Osteoblast (primary cell): ENCODE data around the gene LMF2. TPM values are rescaled to one million over a fixed set of nuclear protein-coding genes. Genes with fewer than 3 reads are reported as not detected.

Experiments used
- DNase-seq: peaks from one replicate; pipeline ENCODE4 v3.0.0; 2011; ENCODE audit warnings: low spot score, mixed read lengths; ENCODE audit not compliant: insufficient read length; ENCODE audit errors: missing footprints
- H2AFZ ChIP-seq: 2 replicates; pipeline ENCODE4 v1.6.0; 2011; ENCODE audit warnings: mild to moderate bottlenecking, low read length
- H3K27ac ChIP-seq: 2 replicates; pipeline ENCODE4 v1.5.1; 2011; ENCODE audit warnings: mild to moderate bottlenecking, low read depth, low read length, moderate library complexity
- H3K27me3 ChIP-seq: 2 replicates; pipeline ENCODE4 v1.6.0; 2012; ENCODE audit warnings: mild to moderate bottlenecking, control low read depth, inconsistent platforms, low read length, moderate library complexity; ENCODE audit not compliant: insufficient read depth
- H3K36me3 ChIP-seq: 2 replicates; pipeline ENCODE4 v1.5.1; 2011; ENCODE audit warnings: mild to moderate bottlenecking, low read length, control low read depth, moderate library complexity; ENCODE audit not compliant: insufficient read depth
- H3K4me1 ChIP-seq: 2 replicates; pipeline ENCODE4 v1.5.1; 2011; ENCODE audit warnings: mild to moderate bottlenecking, low read length, control low read depth, moderate library complexity; ENCODE audit not compliant: insufficient read depth
- H3K4me2 ChIP-seq: 2 replicates; pipeline ENCODE4 v1.6.0; 2011; ENCODE audit warnings: mild to moderate bottlenecking, low read length; ENCODE audit not compliant: insufficient read depth
- H3K4me3 ChIP-seq: fragments of 200-600 bp; sonication (generic); 3 replicates; pipeline ENCODE4 v1.5.1; 2012; ENCODE audit warnings: mild to moderate bottlenecking, low read length, inconsistent platforms; ENCODE audit not compliant: insufficient read depth
- H3K79me2 ChIP-seq: 2 replicates; pipeline ENCODE4 v1.6.0; 2012; ENCODE audit warnings: mild to moderate bottlenecking, low read length, control low read depth, inconsistent platforms; ENCODE audit not compliant: insufficient read depth
- H3K9me3 ChIP-seq: 2 replicates; pipeline ENCODE4 v1.5.1; 2011; ENCODE audit warnings: low read depth, low read length, control low read depth
- H4K20me1 ChIP-seq: 2 replicates; pipeline ENCODE4 v1.6.0; 2012; ENCODE audit warnings: mild to moderate bottlenecking, low read length, control low read depth; ENCODE audit not compliant: insufficient read depth
- CTCF ChIP-seq: IDR thresholded peaks from 2 replicates; pipeline ENCODE4 v1.5.1; 2011; ENCODE audit warnings: mild to moderate bottlenecking, low read depth, low read length, moderate library complexity; ENCODE audit errors: extremely low read depth
- total RNA-seq: library from RNA; depleted of rRNA; stranded (reverse); fragments of >200 nt; gene quantifications from 2 replicates; pipeline ENCODE4 v1.2.3, GENCODE V29; 2012

The LMF2 gene
- total RNA-seq, 1 donor, result 56.8 TPM

- no peaks in the 10 kb centered on the region for H3K9me3 ChIP-seq
- no peaks in the 10 kb centered on the region for H3K27me3 ChIP-seq
- TF ChIP-seq CTCF, result no peak
- H2AFZ ChIP-seq, result no peak overlapping the region
- H3K27ac ChIP-seq, result no peak overlapping the region
- no peaks in the 10 kb centered on the region for H3K79me2 ChIP-seq
- H3K4me3 ChIP-seq, result no peak overlapping the region
- H3K4me2 ChIP-seq, result no peak overlapping the region
- H3K4me1 ChIP-seq, result no peaks in the 10 kb centered on the region
- peaks cover 4% of the 10 kb centered on the region for H4K20me1 ChIP-seq
- no peak for DNase-seq
- peaks cover 57% of the 10 kb centered on the region for H3K36me3 ChIP-seq
Observed at GRCh38 chr22:50455201-50455600, 52.3 kb downstream of the LMF2 start.

GRCh38 chr22:50454556-50455075 is 52.9 kb downstream of the LMF2 start:
- DNase-seq, result no peak
- H2AFZ ChIP-seq, result no peak overlapping the region
- no peaks in the 10 kb centered on the region for H3K79me2 ChIP-seq
- peaks cover 60% of the 10 kb centered on the region for H3K36me3 ChIP-seq
- H3K4me3 ChIP-seq, result no peak overlapping the region
- no peaks in the 10 kb centered on the region for H3K27me3 ChIP-seq
- no peak overlapping the region for H3K27ac ChIP-seq
- H3K4me1 ChIP-seq, result no peaks in the 10 kb centered on the region
- H3K9me3 ChIP-seq, result no peaks in the 10 kb centered on the region
- no peak overlapping the region for H3K4me2 ChIP-seq
- TF ChIP-seq CTCF, result no peak
- H4K20me1 ChIP-seq, result peaks cover 7% of the 10 kb centered on the region

Other genes starting within 250 kb of the LMF2 start
- gene MAPK12, start 246.0 kb downstream of the LMF2 start, total RNA-seq, result 24.8 and 34.0 TPM in 2 replicates
- gene MAPK11, start 237.3 kb downstream of the LMF2 start, total RNA-seq, result 2.9 and 6.2 TPM in 2 replicates
- gene PLXNB2, start 200.1 kb downstream of the LMF2 start, total RNA-seq, result 166 and 209 TPM in 2 replicates
- gene DENND6B, start 180.7 kb downstream of the LMF2 start, total RNA-seq, result 5.9 and 6.5 TPM in 2 replicates
- 51.0 and 61.2 TPM in 2 replicates for gene PPP6R2, start 164.4 kb downstream of the LMF2 start, total RNA-seq
- gene SBF1, start 32.7 kb downstream of the LMF2 start, total RNA-seq, result 74.3 and 93.0 TPM in 2 replicates
- 9.1 and 9.4 TPM in 2 replicates for gene ADM2, start 26.2 kb downstream of the LMF2 start, total RNA-seq
- gene MIOX, start 20.8 kb downstream of the LMF2 start, total RNA-seq, result under 0.01 TPM in 1 of 2 replicates, not detected in the other
- 24.2 and 27.5 TPM in 2 replicates for gene NCAPH2, start 522 bp upstream of the LMF2 start, total RNA-seq
- 5.1 and 5.6 TPM in 2 replicates for gene SCO2, start 17.9 kb upstream of the LMF2 start, total RNA-seq
- gene TYMP, start 22.3 kb upstream of the LMF2 start, total RNA-seq, result 14.4 and 30.0 TPM in 2 replicates
- 0.29 and 0.72 TPM in 2 replicates for gene KLHDC7B, start 38.2 kb upstream of the LMF2 start, total RNA-seq
- gene SYCE3, start 55.2 kb upstream of the LMF2 start, total RNA-seq, result not detected in 2 replicates
- 1.8 and 2.1 TPM in 2 replicates for gene CPT1B, start 70.7 kb upstream of the LMF2 start, total RNA-seq
- gene CHKB, start 75.1 kb upstream of the LMF2 start, total RNA-seq, result 27.4 and 28.6 TPM in 2 replicates
- gene MAPK8IP2, start 93.1 kb upstream of the LMF2 start, total RNA-seq, result 0.29 and 0.36 TPM in 2 replicates
- gene ARSA, start 120.5 kb upstream of the LMF2 start, total RNA-seq, result 35.1 and 38.4 TPM in 2 replicates
- 0.36 and 0.59 TPM in 2 replicates for gene SHANK3, start 165.1 kb upstream of the LMF2 start, total RNA-seq
- gene ACR, start 230.5 kb upstream of the LMF2 start, total RNA-seq, result 1.4 TPM in 1 of 2 replicates, not detected in the other